IPS-NIHi7 (cell line): ENCODE results near the gene SRPX.

Experiments
- DNase-seq: peaks from one replicate; pipeline ENCODE4 v3.0.0; 2012; ENCODE audit warnings: mixed read lengths; ENCODE audit errors: extremely low spot score

SRPX gene, protein sequence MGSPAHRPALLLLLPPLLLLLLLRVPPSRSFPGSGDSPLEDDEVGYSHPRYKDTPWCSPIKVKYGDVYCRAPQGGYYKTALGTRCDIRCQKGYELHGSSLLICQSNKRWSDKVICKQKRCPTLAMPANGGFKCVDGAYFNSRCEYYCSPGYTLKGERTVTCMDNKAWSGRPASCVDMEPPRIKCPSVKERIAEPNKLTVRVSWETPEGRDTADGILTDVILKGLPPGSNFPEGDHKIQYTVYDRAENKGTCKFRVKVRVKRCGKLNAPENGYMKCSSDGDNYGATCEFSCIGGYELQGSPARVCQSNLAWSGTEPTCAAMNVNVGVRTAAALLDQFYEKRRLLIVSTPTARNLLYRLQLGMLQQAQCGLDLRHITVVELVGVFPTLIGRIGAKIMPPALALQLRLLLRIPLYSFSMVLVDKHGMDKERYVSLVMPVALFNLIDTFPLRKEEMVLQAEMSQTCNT

DNA sequence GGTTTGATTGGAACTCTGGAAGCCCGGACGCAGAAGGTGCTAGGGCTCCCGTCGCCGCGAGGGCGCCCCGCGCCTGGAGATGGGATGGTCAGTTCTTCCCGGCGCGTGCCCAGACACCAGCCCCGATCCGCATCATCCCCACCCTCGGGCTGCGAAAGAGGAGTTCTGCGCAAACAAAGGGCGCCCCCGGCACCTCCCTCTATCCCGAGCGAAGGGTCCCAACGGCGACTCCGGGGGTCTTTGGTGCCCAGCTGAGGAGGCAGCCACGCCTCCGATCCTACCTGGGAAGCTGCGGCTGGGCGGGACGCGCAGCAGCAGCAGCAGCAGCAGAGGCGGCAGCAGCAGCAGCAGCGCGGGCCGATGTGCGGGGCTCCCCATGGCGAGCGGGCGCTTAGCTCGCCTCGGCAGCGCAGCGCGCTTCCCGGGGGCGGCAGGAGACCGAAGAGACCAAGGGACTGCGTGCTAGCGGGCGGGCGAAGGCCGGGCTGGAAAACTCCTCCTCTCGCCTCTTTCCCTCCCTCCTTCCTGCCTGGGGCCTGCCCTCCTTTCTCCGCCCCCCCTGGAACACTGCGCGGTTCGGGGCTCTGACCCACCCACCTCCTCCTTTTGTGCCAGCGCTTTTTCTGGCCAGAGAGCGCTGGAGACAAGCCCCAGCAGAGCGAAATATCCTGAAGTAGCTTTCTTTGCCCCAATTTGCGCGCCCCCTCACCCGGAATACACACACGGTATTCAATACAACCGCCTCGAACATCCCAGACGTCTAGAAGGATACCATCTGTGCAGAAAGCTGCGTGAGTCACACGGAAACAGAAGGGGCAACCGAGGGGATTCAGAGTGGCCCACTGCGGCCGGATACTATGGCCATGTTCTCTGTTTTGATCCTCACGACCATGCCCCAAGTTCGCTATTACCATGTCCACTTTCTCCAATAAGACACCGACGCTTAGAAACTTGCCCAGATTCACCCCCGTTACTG lies at the start of gene SRPX:
TSS of gene SRPX (minus strand) at position 457 of the 976 bp plus-strand sequence. CDS start at position 378, 79 bp downstream.
- DNase-seq = peak; percentile 48

DNA sequence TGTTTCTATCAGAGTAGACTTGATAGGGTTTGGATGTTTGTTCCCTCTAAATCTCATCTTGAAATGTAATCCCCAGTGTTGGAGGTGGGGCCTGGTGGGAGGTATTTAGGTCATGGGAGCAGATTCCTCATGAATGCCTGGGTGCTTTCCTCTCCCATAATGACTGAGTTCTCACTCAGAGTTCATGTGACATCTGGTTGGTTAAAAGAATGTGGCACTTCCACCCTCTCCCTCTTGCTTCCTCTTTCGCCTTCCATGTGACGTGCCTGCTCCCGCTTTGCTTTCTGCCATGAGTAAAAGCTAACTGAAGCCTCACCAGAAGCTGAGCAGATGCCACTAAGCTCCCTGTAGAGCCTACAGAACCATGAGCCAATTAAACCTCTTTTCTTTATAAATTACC lies 47.3 kb upstream of the SRPX start:
- DNase-seq = no peak

- no peak for DNase-seq
These were observed 42.3 kb upstream of the SRPX start for GRCh38 chrX:38262715-38263620.

- peak; percentile 84 for DNase-seq
These were observed 39.6 kb upstream of the SRPX start for GRCh38 chrX:38260231-38260630.

- DNase-seq = no peak
These were observed 35.3 kb upstream of the SRPX start for GRCh38 chrX:38256019-38256418.

DNA sequence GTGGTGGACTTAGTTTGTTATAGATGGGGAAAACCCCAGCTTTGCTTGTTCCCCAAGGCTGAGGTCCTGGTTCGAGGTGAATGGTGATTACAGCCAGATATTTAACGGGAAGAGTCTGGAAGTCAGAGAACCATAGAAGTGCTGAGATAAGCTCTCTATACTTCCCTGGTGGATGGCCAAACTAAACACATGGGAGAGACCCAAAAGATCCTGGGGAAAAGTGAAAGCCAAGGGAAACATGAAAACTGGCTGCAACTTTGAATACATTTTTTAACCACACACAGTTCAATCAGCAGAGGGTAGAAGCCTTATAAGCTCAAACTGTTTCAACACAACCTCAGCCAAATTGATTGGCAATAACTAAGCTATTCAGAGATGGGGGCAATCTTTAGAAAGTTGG lies 29.3 kb upstream of the SRPX start:
- no peak for DNase-seq

DNA sequence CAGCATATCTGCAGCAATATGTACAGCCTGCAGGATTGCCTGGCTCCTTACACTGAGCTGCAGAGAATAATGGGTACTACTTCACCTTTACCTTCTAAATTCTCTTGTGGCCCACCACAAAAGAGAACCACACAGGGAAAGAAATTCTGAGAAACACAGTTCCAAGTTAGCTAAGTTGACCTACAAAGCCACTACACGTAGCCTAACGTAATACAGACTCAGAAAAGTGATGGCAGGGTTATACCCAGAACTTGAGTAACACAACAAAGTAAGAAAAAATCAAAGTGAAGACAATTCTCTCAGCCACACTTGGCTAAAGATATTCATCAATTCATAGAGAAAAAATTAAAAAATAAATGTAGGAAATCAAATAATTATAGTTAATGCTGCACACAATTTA lies 26.4 kb upstream of the SRPX start:
- no peak for DNase-seq

DNA sequence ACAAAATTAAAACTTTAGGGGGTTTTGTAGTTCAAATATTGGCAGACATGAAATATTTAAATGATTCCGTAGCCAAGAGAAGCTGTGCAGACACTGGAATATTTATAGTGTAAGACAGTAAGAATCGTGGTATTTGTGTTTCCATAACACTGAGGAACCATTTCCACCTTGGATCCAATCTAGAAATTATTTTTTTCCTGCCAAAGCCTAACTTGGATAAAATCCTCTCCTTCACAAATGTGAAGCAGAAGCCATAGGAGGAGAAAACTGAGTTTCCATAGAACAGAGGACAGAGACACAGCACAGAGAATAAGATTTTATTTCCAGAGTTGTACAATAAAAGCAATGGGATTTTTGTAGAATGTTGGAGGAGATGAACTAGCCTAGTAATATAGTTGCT lies 19.9 kb upstream of the SRPX start:
- no peak for DNase-seq

DNA sequence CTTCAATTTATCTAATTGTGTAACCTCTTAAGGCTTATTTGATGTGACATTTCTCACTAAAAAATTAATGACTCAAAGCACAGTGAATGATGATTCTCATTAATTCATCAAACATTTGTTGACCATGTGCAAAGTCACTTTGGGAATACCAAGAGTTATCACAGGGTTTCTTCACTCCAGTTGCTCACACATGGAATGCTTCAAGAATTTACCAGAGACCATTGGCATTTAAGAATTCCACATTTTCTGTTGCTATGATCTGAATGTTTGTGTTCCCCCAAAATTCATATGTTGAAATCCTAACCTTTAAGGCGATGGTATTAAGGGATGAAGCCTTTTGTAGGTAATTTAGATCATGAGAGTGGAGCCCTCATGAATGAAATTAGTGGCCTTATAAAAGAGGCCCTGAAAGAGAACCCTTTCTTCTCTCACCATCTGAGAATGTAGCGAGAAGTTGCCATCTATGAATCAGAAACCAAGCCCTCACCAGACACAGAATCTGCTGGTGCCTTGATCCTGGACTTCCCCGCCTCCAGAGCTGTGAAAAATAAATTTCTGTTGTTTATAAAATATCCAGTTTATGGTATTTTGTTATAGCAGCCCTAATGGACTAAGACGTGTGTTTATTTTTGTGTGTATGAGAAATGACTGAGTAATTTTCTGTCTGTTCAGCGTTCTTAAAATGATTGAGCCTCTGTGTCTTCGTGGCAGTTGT lies 16.4 kb upstream of the SRPX start:
- DNase-seq = no peak

DNA sequence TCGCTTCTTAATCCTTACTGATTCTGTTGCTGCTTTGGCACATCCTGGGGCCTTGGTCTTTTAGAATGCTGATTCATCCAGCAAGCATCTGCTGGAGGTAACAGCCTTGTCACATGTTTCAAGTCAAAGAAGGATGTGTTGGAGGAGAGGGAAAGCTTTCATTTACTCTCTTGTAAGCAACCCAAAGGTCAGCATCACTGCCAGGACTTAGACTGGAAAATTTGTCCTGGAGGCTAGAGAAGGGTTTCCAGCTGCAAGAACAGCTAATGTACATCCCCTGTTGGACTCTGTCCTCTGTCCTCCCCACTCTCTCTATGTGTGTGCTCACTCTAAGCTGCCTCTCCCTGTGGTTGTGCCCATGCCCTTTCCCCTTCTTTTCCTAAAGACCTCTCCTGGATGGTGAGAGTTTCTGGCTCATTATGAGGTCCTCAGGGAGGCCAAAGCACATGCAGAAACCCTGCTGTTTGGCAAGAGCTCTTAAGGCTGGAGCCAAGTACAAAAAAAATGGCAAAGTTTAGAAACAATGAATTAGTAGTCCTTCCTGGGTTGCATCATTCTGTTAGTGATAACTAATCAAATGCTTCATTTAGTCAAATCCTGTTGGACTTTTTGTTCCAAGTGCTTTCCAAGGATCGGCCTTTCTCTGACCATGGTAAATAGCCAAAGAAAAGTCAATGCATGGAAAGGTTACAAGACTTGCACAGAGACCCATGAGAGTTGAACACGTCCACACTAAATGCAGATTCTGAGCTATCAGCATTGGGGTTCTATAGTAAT lies 13.4 kb upstream of the SRPX start:
- DNase-seq = peak; percentile 41

DNA sequence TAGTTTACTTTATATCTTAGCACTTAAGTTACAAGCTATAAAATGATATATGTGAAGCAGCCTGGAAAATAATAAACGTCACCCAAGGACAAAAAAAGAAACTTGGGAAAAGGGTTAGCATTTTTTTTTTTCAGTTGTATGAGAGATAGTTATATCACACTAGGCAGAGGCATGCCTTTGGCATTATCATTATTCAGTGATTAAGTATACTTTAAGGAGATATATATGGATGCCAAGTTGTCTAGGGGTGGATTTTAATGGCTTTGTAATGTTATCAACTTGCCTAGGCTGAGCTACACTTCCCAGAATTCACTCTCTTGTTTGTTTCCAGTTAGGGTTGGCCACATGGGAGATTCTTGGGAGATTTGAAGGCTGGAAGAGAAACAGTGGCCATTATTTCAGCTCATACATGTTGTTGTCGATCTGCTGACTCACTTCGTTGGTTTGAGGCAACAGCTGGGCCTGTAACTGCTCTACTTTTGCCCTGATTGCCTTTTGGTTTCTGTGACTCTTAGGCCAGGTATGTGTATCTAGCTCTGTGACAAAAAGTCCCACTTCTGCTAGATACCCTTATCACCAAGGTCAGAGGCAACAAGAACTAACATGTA lies 11.5 kb upstream of the SRPX start:
- DNase-seq = no peak

DNA sequence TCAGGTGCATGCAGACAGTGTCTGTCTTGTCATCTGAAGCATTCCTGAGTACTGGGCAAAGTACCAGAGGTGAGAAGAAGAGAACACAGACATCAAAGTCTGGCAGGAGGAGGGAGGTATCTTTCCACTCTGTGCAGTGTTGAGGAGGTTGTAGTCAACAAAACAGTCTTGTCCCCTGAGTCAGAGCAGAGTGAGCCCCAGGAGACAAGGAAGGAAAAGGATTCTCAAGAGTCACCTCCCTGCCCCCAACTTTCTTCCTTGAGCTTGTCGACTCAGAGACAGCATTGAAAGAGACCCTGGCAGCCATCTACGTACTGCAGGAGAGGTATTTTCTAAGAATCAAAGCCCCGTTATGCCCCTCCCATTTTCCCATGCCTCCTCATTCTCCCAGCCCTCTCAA lies 4.4 kb upstream of the SRPX start:
- DNase-seq = no peak

GRCh38 chrX:38224160-38224559 lies 3.5 kb upstream of the SRPX start:
- no peak for DNase-seq

- DNase-seq = no peak
These were observed 789 bp upstream of the SRPX start for GRCh38 chrX:38221391-38221929.

DNA sequence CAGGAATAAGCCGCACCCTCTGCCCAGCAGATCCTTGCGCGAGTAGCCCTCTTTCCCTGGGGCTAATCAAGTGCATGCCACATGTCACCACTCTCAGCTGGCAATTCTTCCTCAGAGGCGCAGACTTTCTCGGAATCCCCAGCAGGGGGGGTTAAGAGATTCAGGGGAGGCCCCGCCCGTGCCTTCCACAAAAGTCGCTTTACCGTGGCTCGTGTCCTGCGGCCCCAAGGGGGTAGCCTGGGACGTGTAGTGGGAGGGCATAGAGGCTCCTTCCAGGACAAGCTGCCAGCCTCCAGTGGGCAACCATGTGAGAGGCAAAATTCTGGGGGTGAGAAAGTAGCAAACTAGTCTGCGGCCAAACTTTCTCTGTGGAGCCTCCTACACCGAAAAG lies 652 bp downstream of the SRPX start:
- DNase-seq = peak; percentile 53

GRCh38 chrX:38216642-38217041 lies 4.0 kb downstream of the SRPX start:
- DNase-seq = no peak

GRCh38 chrX:38214551-38215531 lies 5.8 kb downstream of the SRPX start:
- no peak for DNase-seq

- no peak for DNase-seq
These were observed 6.6 kb downstream of the SRPX start for GRCh38 chrX:38214044-38214443.
